COLO668 (cell line): ENCODE results near the gene DNASE1.

Source experiments
- DNase-seq: peaks from one replicate; lab custom pipeline; 2025; ENCODE audit not compliant: unreplicated experiment; lab: John Stamatoyannopoulos, UW

DNASE1 gene

DNA sequence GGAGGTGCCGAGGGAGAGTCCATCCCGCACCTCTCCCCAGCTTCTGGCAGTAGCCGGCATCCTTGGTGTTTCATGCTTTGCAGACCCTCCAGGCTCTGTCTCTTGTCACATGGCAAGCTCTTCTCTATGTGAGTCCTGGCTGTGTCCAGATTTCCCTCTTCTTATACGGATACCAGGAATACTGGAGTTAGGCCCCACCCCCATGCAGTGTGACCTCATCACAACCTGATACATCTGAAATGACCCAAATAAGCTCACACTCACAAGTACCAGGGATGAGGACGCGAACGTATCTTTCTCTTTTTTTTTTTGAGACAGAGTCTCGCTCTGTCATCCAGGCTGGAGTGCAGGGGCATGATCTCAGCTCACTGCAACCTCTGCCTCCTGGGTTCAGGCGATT lies 39.6 kb downstream of the DNASE1 start:
- no peak for DNase-seq

DNA sequence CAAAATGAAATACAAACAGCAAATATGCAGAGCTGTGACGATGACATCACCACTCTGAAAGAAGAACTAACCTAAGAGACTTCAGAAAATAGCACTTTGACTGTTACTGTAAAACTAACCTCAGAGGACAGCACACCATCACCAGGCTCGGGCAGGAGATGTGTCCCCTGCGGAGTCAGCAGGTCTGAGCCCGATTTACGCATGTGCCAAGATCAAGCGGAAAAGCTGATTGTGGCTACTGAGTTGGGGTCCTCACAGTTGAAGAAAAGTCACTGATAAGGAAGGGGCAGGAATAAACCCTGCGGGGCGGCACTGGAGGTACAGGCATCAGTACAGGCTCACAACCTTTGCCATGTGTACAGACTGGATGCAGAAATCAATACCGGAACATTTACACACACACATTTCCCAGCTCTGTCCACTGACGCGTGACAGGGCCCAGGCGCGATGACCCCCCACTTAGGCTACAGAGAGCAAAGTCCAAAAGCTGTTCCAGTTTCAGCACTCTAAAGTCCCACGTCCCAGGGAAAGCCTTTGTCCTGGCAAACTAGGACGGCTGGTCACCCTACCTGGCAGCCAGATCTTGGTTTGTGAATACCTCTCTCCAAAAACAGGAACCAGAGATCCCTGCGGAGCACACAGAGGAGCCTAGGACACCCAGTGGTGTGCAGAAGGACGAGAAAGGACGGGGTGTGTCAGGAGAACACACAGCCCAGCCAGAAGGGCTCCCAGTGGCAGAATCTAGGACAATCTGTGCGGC lies 41.3 kb downstream of the DNASE1 start:
- DNase-seq, result peak; percentile 88

DNA sequence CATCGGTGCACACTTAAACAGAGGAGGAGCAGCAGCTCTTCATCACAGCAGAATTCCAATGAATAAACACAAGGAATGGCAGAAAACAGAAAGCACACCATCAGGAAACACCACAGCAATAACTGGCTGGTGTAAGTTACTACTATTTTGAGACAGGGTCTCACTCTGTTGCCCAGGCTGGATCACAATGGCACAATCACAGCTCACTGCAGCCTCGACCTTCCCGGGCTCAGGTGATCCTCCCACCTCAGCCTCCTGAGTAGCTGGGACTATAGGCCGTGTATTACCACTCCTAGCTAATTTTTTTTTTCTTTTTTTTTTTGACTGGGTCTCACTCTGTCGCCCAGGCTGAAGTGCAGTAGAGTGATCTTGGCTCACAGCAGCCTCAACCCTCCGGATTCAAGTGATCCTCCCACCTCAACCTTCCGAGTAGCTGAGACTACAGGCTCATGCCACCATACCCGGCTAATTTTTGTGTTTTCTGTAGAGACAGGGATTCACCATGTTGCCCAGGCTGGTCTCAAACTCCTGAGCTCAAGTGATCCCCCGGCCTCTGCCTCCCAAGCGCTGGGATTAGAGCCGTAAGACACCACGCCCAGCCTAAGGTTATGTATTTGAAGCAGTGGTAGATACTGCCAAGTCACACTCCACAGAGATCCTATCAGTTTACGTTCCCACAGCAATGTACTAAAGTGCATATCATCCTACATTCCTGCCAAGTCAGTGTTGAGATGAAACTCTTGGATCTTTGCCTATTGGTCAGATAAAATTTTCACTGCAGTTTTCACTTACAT lies 42.1 kb downstream of the DNASE1 start:
- no peak for DNase-seq

DNA sequence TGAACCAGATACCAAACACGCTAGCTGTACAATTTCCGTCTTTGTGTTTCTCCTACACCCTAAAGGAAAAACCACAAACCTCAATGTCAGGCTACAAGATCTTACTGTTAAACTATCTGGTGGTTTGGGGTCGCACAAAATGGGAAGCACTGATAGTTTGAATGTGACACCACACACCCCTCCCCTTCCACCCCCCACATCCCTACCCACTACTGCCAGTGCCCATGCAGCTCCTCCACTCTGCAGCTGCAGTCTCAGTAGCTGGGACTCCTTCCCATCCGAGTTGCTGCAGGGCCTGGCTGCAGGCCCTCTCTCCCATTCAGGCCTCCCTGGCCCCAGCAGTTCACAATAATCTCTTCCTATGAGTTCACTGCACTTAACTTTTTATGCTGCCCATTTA lies 44.5 kb downstream of the DNASE1 start:
- no peak for DNase-seq

DNA sequence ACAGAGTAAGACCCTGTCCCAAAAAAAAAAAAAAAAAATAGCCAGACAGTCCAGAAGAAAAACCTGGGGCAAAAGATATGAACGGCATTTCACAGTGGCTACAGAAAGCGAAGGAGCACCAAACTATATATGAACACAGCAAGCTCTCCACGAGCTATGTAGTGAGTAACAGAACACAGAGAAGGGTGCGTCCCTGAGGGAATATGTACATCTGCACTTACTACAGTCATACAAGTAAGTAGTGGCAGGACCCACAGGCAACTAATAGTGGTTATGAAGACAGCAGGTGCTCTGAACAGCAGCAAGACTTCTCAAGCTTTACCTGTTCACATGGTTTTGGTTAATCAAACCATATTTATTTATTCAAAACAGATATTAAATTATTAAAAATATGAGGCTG lies 47.0 kb downstream of the DNASE1 start:
- no peak for DNase-seq

DNA sequence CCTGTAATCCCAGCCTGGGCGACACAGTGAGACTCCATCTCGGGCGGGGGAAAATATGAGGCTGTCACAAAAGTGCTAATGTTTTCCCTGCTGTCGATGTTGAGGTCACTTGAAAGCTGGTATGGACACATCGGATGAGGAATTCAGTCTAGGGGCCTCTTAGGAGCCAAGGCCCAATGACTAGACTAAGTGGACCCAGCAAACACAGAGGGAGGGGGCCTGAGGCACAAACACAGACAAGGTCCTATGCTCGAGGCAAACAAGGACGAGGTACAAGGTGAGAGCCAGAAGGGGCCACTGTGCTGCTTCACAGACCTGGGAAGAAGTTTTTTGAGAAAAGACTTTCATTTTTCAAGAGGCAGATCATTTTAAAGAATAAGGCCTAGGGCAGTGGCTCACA lies 47.6 kb downstream of the DNASE1 start:
- no peak for DNase-seq

DNA sequence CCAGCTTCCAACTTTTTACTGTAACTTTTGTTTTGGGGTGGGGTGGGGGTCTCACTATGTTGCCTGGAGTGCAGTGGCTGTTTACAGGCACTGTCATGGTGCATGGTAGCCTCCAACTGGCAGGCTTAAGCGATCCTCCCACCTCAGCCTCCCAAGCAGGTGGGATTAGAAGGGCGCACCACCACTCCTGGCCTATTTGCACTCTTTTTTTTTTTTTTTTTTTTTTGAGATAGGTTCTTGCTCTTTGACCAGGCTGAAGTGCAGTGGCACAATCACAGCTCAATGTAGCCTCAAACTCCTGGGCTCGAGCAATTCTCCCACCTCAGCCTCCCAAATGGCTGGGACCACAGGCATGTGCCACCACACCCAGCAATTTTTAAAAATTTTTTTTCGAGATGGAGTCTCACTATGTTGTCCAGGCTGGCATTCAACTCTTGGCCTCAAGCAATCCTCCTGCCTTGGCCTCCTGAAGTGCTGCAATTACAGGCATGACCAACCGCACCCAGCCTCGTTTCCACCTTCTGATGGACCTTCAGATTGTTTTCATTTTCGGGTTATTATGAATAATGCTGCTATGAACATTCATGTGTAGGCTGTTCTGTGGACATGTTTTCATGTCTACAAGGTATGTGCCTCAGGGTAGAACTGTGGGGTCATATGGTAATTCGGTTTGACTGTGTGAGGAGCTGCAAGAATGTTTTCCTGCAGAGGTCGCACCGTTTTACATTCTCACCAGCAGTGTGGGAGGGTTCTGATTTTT lies 51.9 kb downstream of the DNASE1 start:
- no peak for DNase-seq
